RWPE1 (cell line): ENCODE data around the gene C11orf91.

ENCODE experiments used
- CTCF ChIA-PET: fragments of 350-600 bp; sonication (Branson Sonifier 250); formaldehyde crosslinking; extraction: SDS; loops from one replicate; lab custom pipeline; 2021; lab: Yijun Ruan, JAX
- POLR2A ChIA-PET: fragments of 400-600 bp; formaldehyde crosslinking; extraction: SDS; loops from one replicate; lab custom pipeline; 2020; ENCODE audit warnings: antibody characterized with exemption; ENCODE audit not compliant: low non-redundant PET; lab: Yijun Ruan, JAX
- DNase-seq: peaks from one replicate; pipeline ENCODE4 v3.0.0; 2012; ENCODE audit warnings: low spot score
- H3K27ac ChIP-seq: fragments of 450-650 bp; 2 replicates; pipeline ENCODE4 v1.5.1; 2017
- CTCF ChIP-seq: fragments of 450-650 bp; conservative IDR thresholded peaks from 2 replicates; pipeline ENCODE4 v1.5.1; 2017; ENCODE audit warnings: low read depth, mild to moderate bottlenecking

C11orf91 gene

GRCh38 chr11:33721984-33722383, 21.4 kb upstream of the C11orf91 start:
- ChIA-PET POLR2A (no interaction called here), CTCF (no interaction called here)
- DNase-seq: no peak
- H3K27ac ChIP-seq: peak overlapping the region; percentile 89
- TF ChIP-seq CTCF: no peak

GRCh38 chr11:33721426-33721825, 20.8 kb upstream of the C11orf91 start:
- DNase-seq: no peak
- peak overlapping the region; percentile 89 for H3K27ac ChIP-seq
- POLR2A ChIA-PET: no interaction called here
- CTCF ChIA-PET: no interaction called here
- TF ChIP-seq CTCF: no peak

GRCh38 chr11:33719587-33719986, 19.0 kb upstream of the C11orf91 start:
- ChIA-PET POLR2A (no interaction called here), CTCF (interaction anchor here (0.7 to 1.7 kb wide), 2 partner anchors 14 to 23 kb away, joined by 3 to 5 read pairs; no protein-coding TSS in a partner anchor)
- peak overlapping the region; percentile 70 for H3K27ac ChIP-seq
- no peak for TF ChIP-seq CTCF
- DNase-seq: no peak

GRCh38 chr11:33718440-33718839, 17.8 kb upstream of the C11orf91 start:
- POLR2A ChIA-PET: no interaction called here
- no peak for TF ChIP-seq CTCF
- H3K27ac ChIP-seq: peak overlapping the region; percentile 62
- CTCF ChIA-PET: interaction anchor here (0.6 to 1.7 kb wide), 3 partner anchors 24 to 1874 kb away, joined by 3 to 5 read pairs (median 4); no protein-coding TSS in a partner anchor
- DNase-seq: no peak

- POLR2A ChIA-PET: no interaction called here
- DNase-seq: no peak
- CTCF ChIA-PET: interaction anchor here (0.7 to 1.8 kb wide), 5 partner anchors 21 to 334 kb away, joined by 3 to 12 read pairs (median 4); no protein-coding TSS in a partner anchor
- H3K27ac ChIP-seq: peak overlapping the region; percentile 81
- no peak; the same call in 1 of the 2 replicates for TF ChIP-seq CTCF
Measured at GRCh38 chr11:33716243-33716642, 15.6 kb upstream of the C11orf91 start.

- ChIA-PET POLR2A (no interaction called here), CTCF (interaction anchor here (0.6 to 1.3 kb wide), 2 partner anchors 29 to 69 kb away, joined by 4 to 6 read pairs; no protein-coding TSS in a partner anchor)
- no peak for TF ChIP-seq CTCF
- no peak for DNase-seq
- no peak overlapping the region for H3K27ac ChIP-seq
Measured at GRCh38 chr11:33713856-33714398, 13.3 kb upstream of the C11orf91 start.
